K562 (cell line): ENCODE data around the gene NINJ1. TPM values are rescaled to one million over a fixed set of nuclear protein-coding genes. Genes with fewer than 3 reads are reported as not detected.
A peak's percentile ranks its signal among the peaks of the same experiment; 100 is the strongest.

Source experiments
- ATAC-seq: fragments of 200-7000 bp; cut with Tn5 transposase; 3 replicates; pipeline ENCODE4 v1.9.1; 2020; ENCODE audit warnings: moderate library complexity
- BruUV-seq: library from RNA; stranded (reverse); fragments of 400-500 nt; replicated peaks from 2 replicates; lab custom pipeline; 2021; lab: Mats Ljungman, UMichigan
- CTCF ChIA-PET: fragments of 300-600 bp; formaldehyde crosslinking; extraction: SDS; loops from one replicate; lab custom pipeline; 2021; ENCODE audit warnings: low intra/inter-chr PET ratio; lab: Yijun Ruan, JAX
- POLR2A ChIA-PET: fragments of 300-600, 350-650 bp; sonication (Branson Sonifier 250); formaldehyde crosslinking; extraction: SDS; loops from one replicate; lab custom pipeline; 2021; ENCODE audit warnings: antibody characterized with exemption, inconsistent platforms; lab: Yijun Ruan, JAX
- DNase-seq, 4 experiments: peaks; one replicate each; pipeline versions ENCODE4 v3.0.0 to v3.0.0-alpha.2; 2011 to 2018; ENCODE audit warnings: low spot score in 3 of 4, mixed read lengths in 3 of 4; ENCODE audit errors: extremely low read depth in 1 of 4
- FAIRE-seq: peaks from 2 replicates; lab custom pipeline; 2011; peaks lifted over from hg19 to GRCh38; lab: Jason Lieb, UNC
- H2AFZ ChIP-seq: 2 replicates; pipeline ENCODE4 v1.6.0; 2011; ENCODE audit warnings: low read depth, low read length, control low read depth, inconsistent platforms
- H3K27ac ChIP-seq: fragments of 200-600 bp; 3 replicates; pipeline ENCODE4 v1.8.0; 2011; ENCODE audit warnings: low read depth, mild to moderate bottlenecking, control low read depth, inconsistent platforms, low read length, moderate library complexity, mixed read lengths; ENCODE audit errors: extremely low read depth
- H3K27me3 ChIP-seq, 2 experiments: fragments of 300-600 bp in 1 of 2; 2 replicates in 1 of 2; 3 replicates in 1 of 2; pipeline versions ENCODE4 v1.6.0 to v1.8.0; 2011; ENCODE audit warnings: inconsistent platforms in 2 of 2, low read length in 2 of 2, mild to moderate bottlenecking in 1 of 2, mixed read lengths in 1 of 2, moderate library complexity in 1 of 2; ENCODE audit not compliant: control insufficient read depth in 2 of 2, insufficient read depth in 2 of 2
- H3K36me3 ChIP-seq: fragments of 300-600 bp; 3 replicates; pipeline ENCODE4 v1.8.0; 2011; ENCODE audit warnings: mild to moderate bottlenecking, low read length, inconsistent platforms; ENCODE audit not compliant: control insufficient read depth, insufficient read depth
- H3K4me1 ChIP-seq, 2 experiments: fragments of 200-600 bp in 1 of 2; replicated peaks in 1 of 2; 2 replicates in 1 of 2; 3 replicates in 1 of 2; pipeline versions ENCODE4 v1.5.1 to v1.8.0; 2011; ENCODE audit warnings: inconsistent platforms in 2 of 2, low read length in 2 of 2, mild to moderate bottlenecking in 1 of 2, mixed read lengths in 1 of 2, moderate library complexity in 1 of 2; ENCODE audit not compliant: control insufficient read depth in 2 of 2, insufficient read depth in 2 of 2
- H3K4me2 ChIP-seq: 2 replicates; pipeline ENCODE4 v1.6.1; 2011; ENCODE audit warnings: low read length, control low read depth, inconsistent platforms, mixed read lengths; ENCODE audit not compliant: insufficient read depth
- H3K4me3 ChIP-seq: fragments of 200-600 bp; sonication (generic), shearing (Covaris generic); 2 replicates; pipeline ENCODE4 v1.5.1; 2016; ENCODE audit warnings: control low read depth, inconsistent platforms
- H3K79me2 ChIP-seq: fragments of 200-600 bp; 3 replicates; pipeline ENCODE4 v1.8.0; 2011; ENCODE audit warnings: low read length, inconsistent platforms; ENCODE audit not compliant: control insufficient read depth, insufficient read depth
- H3K9ac ChIP-seq, 2 experiments: 2 replicates each; pipeline versions ENCODE4 v1.6.0 to v1.6.1; 2011; ENCODE audit warnings: low read depth in 2 of 2, low read length in 2 of 2, control low read depth in 1 of 2, inconsistent platforms in 1 of 2, mild to moderate bottlenecking in 1 of 2, mixed read lengths in 1 of 2; ENCODE audit not compliant: insufficient read depth in 1 of 2
- H3K9me1 ChIP-seq: one replicate; pipeline ENCODE4 v1.6.0; 2011; ENCODE audit warnings: inconsistent platforms, mild to moderate bottlenecking, low read length, moderate library complexity; ENCODE audit not compliant: control insufficient read depth, insufficient read depth
- H3K9me3 ChIP-seq: replicated peaks from 2 replicates; pipeline ENCODE4 v1.5.1; 2011; ENCODE audit warnings: low read depth, low read length, inconsistent platforms; ENCODE audit not compliant: control insufficient read depth, insufficient read depth
- H4K20me1 ChIP-seq: replicated peaks from 2 replicates; pipeline ENCODE4 v1.6.1; 2011; ENCODE audit warnings: low read length, inconsistent platforms, mixed read lengths; ENCODE audit not compliant: control insufficient read depth, insufficient read depth
- ATF1 ChIP-seq, 2 experiments: fragments of 450-650 bp in 1 of 2; IDR thresholded peaks; 2 replicates each; pipeline ENCODE4 v1.6.1; 2016; ENCODE audit warnings: missing compliant biosample characterization in 1 of 2, missing genetic modification characterization in 1 of 2
- CREBBP ChIP-seq: IDR thresholded peaks from one replicate; pipeline ENCODE4 v1.6.1; 2012; ENCODE audit warnings: low read depth, mild to moderate bottlenecking, control low read depth, inconsistent platforms, low read length
- FOXK1 ChIP-seq: sonication (generic); formaldehyde crosslinking; IDR thresholded peaks from 2 replicates; pipeline ENCODE4 v1.8.0; 2022; ENCODE audit warnings: missing genetic modification reagents, mild to moderate bottlenecking, borderline replicate concordance
- FUS ChIP-seq: fragments of 200-400 bp; formaldehyde crosslinking; optimal IDR thresholded peaks from 2 replicates; pipeline ENCODE3; 2017; ENCODE audit warnings: low read depth, low read length
- KDM2B ChIP-seq: fragments of 250-450 bp; sonication (Bioruptor Pico); IDR thresholded peaks from 2 replicates; pipeline ENCODE4 v1.8.0; 2021; ENCODE audit warnings: mild to moderate bottlenecking, moderate library complexity
- MXD1 ChIP-seq: fragments of 250-450 bp; sonication (Bioruptor Pico); IDR thresholded peaks from 2 replicates; pipeline ENCODE4 v1.8.0; 2021; ENCODE audit warnings: borderline replicate concordance, mild to moderate bottlenecking, moderate library complexity; ENCODE audit not compliant: poor library complexity, severe bottlenecking
- PKNOX1 ChIP-seq: fragments of 450-650 bp; IDR thresholded peaks from 2 replicates; pipeline ENCODE4 v1.6.1; 2016
- PML ChIP-seq: IDR thresholded peaks from 2 replicates; pipeline ENCODE4 v1.6.1; 2012; ENCODE audit warnings: low read length, inconsistent platforms
- POU5F1 ChIP-seq: fragments of 150-350 bp; IDR thresholded peaks from 2 replicates; pipeline ENCODE4 v1.6.1; 2014; ENCODE audit warnings: borderline replicate concordance, low read length, low read depth, mild to moderate bottlenecking; ENCODE audit not compliant: partially characterized antibody
- TCF15 ChIP-seq: fragments of 250-450 bp; sonication (Bioruptor Pico); IDR thresholded peaks from 2 replicates; pipeline ENCODE4 v1.8.0; 2022; ENCODE audit warnings: moderate library complexity, mild to moderate bottlenecking, inconsistent platforms
- THRA ChIP-seq: fragments of 450-650 bp; IDR thresholded peaks from 2 replicates; pipeline ENCODE4 v1.6.1; 2017; ENCODE audit warnings: mild to moderate bottlenecking, moderate library complexity
- ZFPM2 ChIP-seq: fragments of 250-450 bp; sonication (Bioruptor Pico); IDR thresholded peaks from 2 replicates; pipeline ENCODE4 v1.5.1; 2022; ENCODE audit warnings: mild to moderate bottlenecking
- WGBS: fragments of 100-300 bp; shearing (Covaris generic); methylation state at CpG from one replicate; pipeline ENCODE4 v1.1.6; 2016; ENCODE audit warnings: low coverage, mixed read lengths; ENCODE audit not compliant: insufficient coverage; ENCODE audit errors: missing lambda C conversion rate; 5-methylcytosine and 5-hydroxymethylcytosine counted together
- in situ Hi-C: fragments of 300-500 bp; cut with MboI; formaldehyde crosslinking; loops from 4 replicates; pipeline ENCODE4 v1.15.0; 2018; ENCODE audit warnings: inconsistent platforms, mixed read lengths
- intact Hi-C: fragments of 100-400 bp; cut with micrococcal nuclease; formaldehyde crosslinking; loops from 2 replicates; pipeline ENCODE4 v1.14.2; 2022
- polyA plus RNA-seq, 8 experiments: library from polyadenylated mRNA; depleted of rRNA in 4 of 8; stranded (reverse) in 5 of 8; unstranded in 3 of 8; fragments of >200 nt; fragmentation: Nextera tagmentation in 2 of 8; fragmentation: Illumina TruSeq in 1 of 8; extraction: Ambion mirVana in 2 of 8; extraction: Trizol in 1 of 8; gene quantifications; 2 replicates each; pipeline versions ENCODE4 v1.2.1 to v1.2.3, GENCODE V29; 2011 to 2014; ENCODE audit warnings: inconsistent platforms in 1 of 8, missing spikeins in 1 of 8
- total RNA-seq, 7 experiments: library from RNA; depleted of rRNA in 6 of 7; stranded (reverse); fragments of >200 nt in 6 of 7; fragmentation: Illumina TruSeq in 2 of 7; extraction: Trizol in 2 of 7; gene quantifications; 2 replicates each; pipeline versions ENCODE4 v1.2.1 to v1.2.3, GENCODE V29; 2011 to 2021; ENCODE audit warnings: low replicate concordance in 1 of 7

The NINJ1 gene
- total and polyA plus RNA-seq, 9 of the 15 experiments (the other 6 are each of a cell fraction or from before 2014, with no cell fraction given): 0.13 to 8.4 (median 4.9) TPM

GRCh38 chr9:93112864-93113389 is 21.1 kb downstream of the NINJ1 start:
- in situ Hi-C loops (no loop called here), intact Hi-C loops (no loop called here)
- Histone ChIP-seq H3K27ac (peak overlapping the region; percentile 89; the same call in 2 of the 3 replicates), H3K9me3 (no peaks in the 10 kb centered on the region), H3K36me3 (peaks cover 5% of the 10 kb centered on the region; the same call in 1 of the 3 replicates), H2AFZ (no peak overlapping the region), H3K4me1 (peaks cover 42 to 63% of the 10 kb centered on the region in 2 experiments), H3K4me2 (no peak overlapping the region), H3K9ac (peak overlapping the region in 1 of 2 experiments; percentile 87; a peak in 2 of 4 replicates), H4K20me1 (no peaks in the 10 kb centered on the region), H3K79me2 (no peaks in the 10 kb centered on the region), H3K27me3 (no peaks in the 10 kb centered on the region), H3K4me3 (no peak overlapping the region), H3K9me1 (peaks cover 3% of the 10 kb centered on the region)
- TF ChIP-seq CREBBP (no peak), FUS (no peak), PKNOX1 (no peak), KDM2B (no peak), ZFPM2 (no peak), FOXK1 (CRISPR knock-in tag) (no peak), ATF1 (CRISPR knock-in tag; IDR thresholded peaks at IDR 0.05) (no peak), ATF1 (tag; IDR thresholded peaks at IDR 0.05) (no peak), TCF15 (CRISPR knock-in tag) (no peak), THRA (no peak), POU5F1 (no peak), MXD1 (CRISPR knock-in tag) (no peak), PML (no peak)
- no peak for FAIRE-seq
- no peak for DNase-seq
- ChIA-PET CTCF (no interaction called here), POLR2A (interaction anchor here (0.6 to 1.3 kb wide), 5 partner anchors 9 to 152 kb away, joined by 3 to 8 read pairs (median 3); no protein-coding TSS in a partner anchor)
- no TSS peak for BruUV-seq
- ATAC-seq: no peak
- 80% methylated on average over 13 of the region's 13 CpGs for WGBS
